ENCODE results near the gene HUS1.
A peak's percentile ranks its signal among the peaks of the same experiment; 100 is the strongest.

Gene HUS1

GRCh38 chr7:47937711-47938573, 41.5 kb downstream of the HUS1 start:
- peaks cover 9% of the 10 kb centered on the region; the same call in 1 of the 2 replicates for H3K27me3 ChIP-seq (ENCODE audit: control insufficient read depth, low read length)
- H3K27ac ChIP-seq (ENCODE audit: low read depth, low read length) = no peak overlapping the region
- H3K4me1 ChIP-seq (ENCODE audit: control insufficient read depth, low read length) = peaks cover 20% of the 10 kb centered on the region
- H3F3A ChIP-seq (ENCODE audit: control insufficient read depth, insufficient read depth) = no peaks in the 10 kb centered on the region
- H3K9me2 ChIP-seq (replicated peaks; ENCODE audit: control insufficient read depth, low read length) = no peaks in the 10 kb centered on the region
- peak overlapping the region; percentile 32 for H3K4me2 ChIP-seq (ENCODE audit: low read length)
- H3K36me3 ChIP-seq (ENCODE audit: control insufficient read depth, low read length) = no peaks in the 10 kb centered on the region
- no peaks in the 10 kb centered on the region for H3K9me3 ChIP-seq (ENCODE audit: control insufficient read depth, insufficient read depth, low read length)
- H3K79me2 ChIP-seq (ENCODE audit: control insufficient read depth, low read length) = no peaks in the 10 kb centered on the region
- no peaks in the 10 kb centered on the region for H4K20me1 ChIP-seq (ENCODE audit: control insufficient read depth, insufficient read depth, low read depth, low read length)
- H3K4me3 ChIP-seq (ENCODE audit: low read length) = peak overlapping the region; percentile 13
- TF ChIP-seq CTCF (IDR thresholded peaks at IDR 0.05; ENCODE audit: low read depth, low read length, poor library complexity, severe bottlenecking) (peak; percentile 39), EZH2phosphoT487 (IDR thresholded peaks at IDR 0.05; ENCODE audit: borderline replicate concordance, low read length) (no peak)

- Histone ChIP-seq H3K9me3 (ENCODE audit: control insufficient read depth, insufficient read depth, low read length) (no peaks in the 10 kb centered on the region), H3K9me2 (replicated peaks; ENCODE audit: control insufficient read depth, low read length) (no peaks in the 10 kb centered on the region), H3K27ac (ENCODE audit: low read depth, low read length) (no peak overlapping the region), H3K4me1 (ENCODE audit: control insufficient read depth, low read length) (peaks cover 20% of the 10 kb centered on the region), H4K20me1 (ENCODE audit: control insufficient read depth, insufficient read depth, low read depth, low read length) (no peaks in the 10 kb centered on the region), H3K4me3 (ENCODE audit: low read length) (peak overlapping the region; percentile 25), H3F3A (ENCODE audit: control insufficient read depth, insufficient read depth) (no peaks in the 10 kb centered on the region), H3K79me2 (ENCODE audit: control insufficient read depth, low read length) (no peaks in the 10 kb centered on the region), H3K4me2 (ENCODE audit: low read length) (peak overlapping the region; percentile 32), H3K36me3 (ENCODE audit: control insufficient read depth, low read length) (no peaks in the 10 kb centered on the region), H3K27me3 (ENCODE audit: control insufficient read depth, low read length) (peaks cover 9% of the 10 kb centered on the region; the same call in 1 of the 2 replicates)
- no peak for TF ChIP-seq CTCF (IDR thresholded peaks at IDR 0.05; ENCODE audit: low read depth, low read length, poor library complexity, severe bottlenecking)
- TF ChIP-seq EZH2phosphoT487 (IDR thresholded peaks at IDR 0.05; ENCODE audit: borderline replicate concordance, low read length) = no peak
Measured at GRCh38 chr7:47937065-47937687, 42.2 kb downstream of the HUS1 start.

DNA sequence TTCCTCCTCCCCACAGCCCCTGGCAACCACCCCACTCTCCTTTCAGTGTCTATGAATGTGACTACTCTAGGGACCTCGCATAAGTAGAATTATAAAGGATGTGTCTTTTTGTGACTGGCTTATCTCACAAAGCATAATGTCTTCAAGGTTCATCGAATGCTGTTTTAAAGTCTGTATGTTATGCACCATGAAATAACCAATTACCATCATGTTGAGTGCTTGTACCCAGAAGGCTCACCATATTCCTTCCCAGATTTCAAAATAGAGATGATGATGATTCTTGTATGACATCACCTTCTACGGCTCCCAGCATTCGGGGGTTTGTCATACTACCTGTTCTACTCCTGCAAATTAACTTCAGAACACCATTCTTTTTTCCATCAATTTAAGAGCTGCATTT, 43.1 kb downstream of the HUS1 start:
- H3K27me3 ChIP-seq (ENCODE audit: control insufficient read depth, low read length) = peaks cover 9% of the 10 kb centered on the region; the same call in 1 of the 2 replicates
- no peaks in the 10 kb centered on the region for H3K9me3 ChIP-seq (ENCODE audit: control insufficient read depth, insufficient read depth, low read length)
- H3F3A ChIP-seq (ENCODE audit: control insufficient read depth, insufficient read depth) = no peaks in the 10 kb centered on the region
- no peaks in the 10 kb centered on the region for H4K20me1 ChIP-seq (ENCODE audit: control insufficient read depth, insufficient read depth, low read depth, low read length)
- TF ChIP-seq CTCF (IDR thresholded peaks at IDR 0.05; ENCODE audit: low read depth, low read length, poor library complexity, severe bottlenecking) (no peak), EZH2phosphoT487 (IDR thresholded peaks at IDR 0.05; ENCODE audit: borderline replicate concordance, low read length) (0 out of 2 replicates have a peak, but pooled peaks have one; percentile 74)
- no peaks in the 10 kb centered on the region for H3K79me2 ChIP-seq (ENCODE audit: control insufficient read depth, low read length)
- no peaks in the 10 kb centered on the region for H3K9me2 ChIP-seq (replicated peaks; ENCODE audit: control insufficient read depth, low read length)
- peak overlapping the region; percentile 32 for H3K4me2 ChIP-seq (ENCODE audit: low read length)
- H3K4me3 ChIP-seq (ENCODE audit: low read length) = peak overlapping the region; percentile 25
- peaks cover 20% of the 10 kb centered on the region for H3K4me1 ChIP-seq (ENCODE audit: control insufficient read depth, low read length)
- no peak overlapping the region for H3K27ac ChIP-seq (ENCODE audit: low read depth, low read length)
- H3K36me3 ChIP-seq (ENCODE audit: control insufficient read depth, low read length) = no peaks in the 10 kb centered on the region
